Measurements from ENCODE around the gene SMARCC2.
A peak's percentile ranks its signal among the peaks of the same experiment; 100 is the strongest.

Gene SMARCC2

GRCh38 chr12:56122637-56123036 is 66.6 kb downstream of the SMARCC2 start (continued):
- TF ChIP-seq ZBTB1 (tag by site-specific recombination; IDR thresholded peaks at IDR 0.05), result no peak
- no peak for TF ChIP-seq ZNF501 (tag by site-specific recombination; IDR thresholded peaks at IDR 0.05)
- TF ChIP-seq ZNF626 (tag by site-specific recombination; IDR thresholded peaks at IDR 0.05), result no peak
- no peak for TF ChIP-seq ZNF24 (tag by site-specific recombination; IDR thresholded peaks at IDR 0.05)
- no peak for TF ChIP-seq ZNF248 (tag by site-specific recombination; IDR thresholded peaks at IDR 0.05)
- TF ChIP-seq TSHZ1 (tag by site-specific recombination; IDR thresholded peaks at IDR 0.05; ENCODE audit: borderline replicate concordance), result no peak

GRCh38 chr12:56121204-56121870 is 67.9 kb downstream of the SMARCC2 start:
- TF ChIP-seq ZNF202 (tag by site-specific recombination; IDR thresholded peaks at IDR 0.05; ENCODE audit: borderline replicate concordance) (no peak), ZIC2 (tag by site-specific recombination; IDR thresholded peaks at IDR 0.05) (0 out of 2 replicates have a peak, but pooled peaks have one; percentile 10), ZNF394 (tag by site-specific recombination; IDR thresholded peaks at IDR 0.05; ENCODE audit: borderline replicate concordance) (no peak), ZNF266 (tag by site-specific recombination; IDR thresholded peaks at IDR 0.05; ENCODE audit: low read depth) (no peak), ZNF76 (tag by site-specific recombination; IDR thresholded peaks at IDR 0.05; ENCODE audit: borderline replicate concordance, low read depth) (no peak), ZNF768 (tag by site-specific recombination; IDR thresholded peaks at IDR 0.05) (no peak), ZNF473 (tag by site-specific recombination; IDR thresholded peaks at IDR 0.05) (no peak)
- Histone ChIP-seq H3K27ac (ENCODE audit: extremely low read depth, low read depth, low read length) (no peak overlapping the region), H3K9me3 (ENCODE audit: control insufficient read depth, insufficient read depth, low read depth, low read length) (no peaks in the 10 kb centered on the region), H3K36me3 (ENCODE audit: control insufficient read depth in 2 of 2, insufficient read depth in 1 of 2, low read length in 2 of 2) (peaks cover 0 to 50% of the 10 kb centered on the region in 2 experiments; a peak in 2 of 3 replicates), H3K4me1 (ENCODE audit: control insufficient read depth, insufficient read depth, low read length) (peaks cover 5% of the 10 kb centered on the region), H3K4me3 (ENCODE audit: low read depth, low read length) (no peak overlapping the region)
- POLR2A ChIA-PET, result interaction anchor here (4.3 kb wide), 1 partner anchor 68 kb away, joined by 50 read pairs; the partner anchor contains the start of gene SMARCC2
- CTCF ChIA-PET, result interaction anchor here (0.6 to 5.0 kb wide), 3 partner anchors 69 to 128 kb away, joined by 4 to 86 read pairs (median 21); partner anchors contain the start of genes RNF41 and SMARCC2

- no peak overlapping the region for H3K27ac ChIP-seq (ENCODE audit: extremely low read depth, low read depth, low read length)
- H3K36me3 ChIP-seq (ENCODE audit: control insufficient read depth in 2 of 2, insufficient read depth in 1 of 2, low read length in 2 of 2), result peaks cover 0 to 50% of the 10 kb centered on the region in 2 experiments; a peak in 2 of 3 replicates
- H3K4me3 ChIP-seq (ENCODE audit: low read depth, low read length), result no peak overlapping the region
- CTCF ChIA-PET, result interaction anchor here (0.6 to 5.0 kb wide), 26 partner anchors 8 to 472 kb away, joined by 3 to 86 read pairs (median 4); partner anchors contain the start of genes ERBB3, ESYT1, MYL6 and PA2G4
- TF ChIP-seq ZNF19 (tag by site-specific recombination; IDR thresholded peaks at IDR 0.05; ENCODE audit: low read depth), result no peak
- TF ChIP-seq MEIS1 (CRISPR knock-in tag; IDR thresholded peaks at IDR 0.05; ENCODE audit: borderline replicate concordance), result no peak
- TF ChIP-seq ZNF335 (tag by site-specific recombination; conservative IDR thresholded peaks at IDR 0.05), result 0 out of 2 replicates have a peak, but pooled peaks have one; percentile 2
- H3K4me1 ChIP-seq (ENCODE audit: control insufficient read depth, insufficient read depth, low read length), result peaks cover 5% of the 10 kb centered on the region
- POLR2A ChIA-PET, result interaction anchor here (1.1 to 6.1 kb wide), 7 partner anchors 7 to 101 kb away, joined by 8 to 165 read pairs (median 38); partner anchors contain the start of genes ESYT1, MYL6, PA2G4 and RNF41
- no peaks in the 10 kb centered on the region for H3K9me3 ChIP-seq (ENCODE audit: control insufficient read depth, insufficient read depth, low read depth, low read length)
Observed at GRCh38 chr12:56120158-56120846, 69.0 kb downstream of the SMARCC2 start.

Data from HEK293 (cell line).